ENCODE results near the gene GLB1L. TPM values are rescaled to one million over a fixed set of nuclear protein-coding genes. Genes with fewer than 3 reads are reported as not detected.

The GLB1L gene
- total RNA-seq, 2 donors from 2014 or later = 9.1 to 13.7 TPM

- Histone ChIP-seq H3K27ac (peak overlapping the region; percentile 1 to 89), H3K4me1 (ENCODE audit: control insufficient read depth in 1 of 2, low read depth in 2 of 2) (peaks cover 17 to 39% of the 10 kb centered on the region in 2 donors), H3K36me3 (peaks cover 39% of the 10 kb centered on the region)
Measured at GRCh38 chr2:219216535-219216915, 28.7 kb downstream of the GLB1L start.

GRCh38 chr2:219215871-219216534 is 29.2 kb downstream of the GLB1L start:
- ATAC-seq (ENCODE audit: insufficient number of reproducible peaks, low FRiP score, low read depth) (no peak), DNase-seq (ENCODE audit: low spot score) (no peak)
- no peaks in the 10 kb centered on the region for H3K9me3 ChIP-seq
- H3K27me3 ChIP-seq (replicated peaks; ENCODE audit: insufficient read depth) = no peaks in the 10 kb centered on the region
- peak overlapping the region; percentile 1 to 89 for H3K27ac ChIP-seq
- no peak overlapping the region for H3K4me3 ChIP-seq
- peaks cover 34% of the 10 kb centered on the region for H3K36me3 ChIP-seq
- H3K4me1 ChIP-seq (ENCODE audit: control insufficient read depth in 1 of 2, low read depth in 2 of 2) = peaks cover 17 to 39% of the 10 kb centered on the region in 2 donors
- TF ChIP-seq CTCF (IDR thresholded peaks at IDR 0.05) = no peak

More at GRCh38 chr2:219216535-219216915, 28.7 kb downstream of the GLB1L start:
- TF ChIP-seq CTCF (IDR thresholded peaks at IDR 0.05) = no peak
- DNase-seq (ENCODE audit: low spot score) (no peak), ATAC-seq (ENCODE audit: insufficient number of reproducible peaks, low FRiP score, low read depth) (no peak)
- Histone ChIP-seq H3K9me3 (no peaks in the 10 kb centered on the region), H3K4me3 (no peak overlapping the region), H3K27me3 (replicated peaks; ENCODE audit: insufficient read depth) (no peaks in the 10 kb centered on the region)

GRCh38 chr2:219214786-219215185 is 30.5 kb downstream of the GLB1L start:
- no peak overlapping the region for H3K27ac ChIP-seq
- no peak for TF ChIP-seq CTCF (IDR thresholded peaks at IDR 0.05)
- DNase-seq (ENCODE audit: low spot score) (no peak), ATAC-seq (ENCODE audit: insufficient number of reproducible peaks, low FRiP score, low read depth) (no peak)
- no peak overlapping the region for H3K4me3 ChIP-seq
- H3K4me1 ChIP-seq (ENCODE audit: control insufficient read depth in 1 of 2, low read depth in 2 of 2) = peaks cover 16 to 34% of the 10 kb centered on the region in 2 donors
- H3K36me3 ChIP-seq = peaks cover 23% of the 10 kb centered on the region
- H3K27me3 ChIP-seq (replicated peaks; ENCODE audit: insufficient read depth) = no peaks in the 10 kb centered on the region
- H3K9me3 ChIP-seq = no peaks in the 10 kb centered on the region

DNA sequence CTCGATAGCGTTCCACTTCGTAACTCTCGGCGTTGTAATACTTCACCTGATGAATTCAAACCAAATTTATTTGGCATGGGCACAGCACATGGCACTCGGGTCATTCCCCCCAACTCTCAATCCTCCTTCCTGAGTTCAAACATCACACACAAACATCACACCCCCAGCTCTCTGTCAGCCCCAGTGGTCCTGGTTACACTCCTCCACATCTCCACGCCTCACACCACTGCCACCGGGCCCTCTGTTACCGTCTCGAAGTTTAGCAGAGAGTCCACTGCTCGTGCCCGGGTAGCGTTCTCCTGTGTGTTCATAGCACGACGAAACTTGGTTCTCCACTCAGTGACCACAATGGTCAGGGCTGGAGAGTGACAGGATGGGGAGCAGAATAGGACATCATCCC is 31.1 kb downstream of the GLB1L start:
- no peak for TF ChIP-seq CTCF (IDR thresholded peaks at IDR 0.05)
- H3K36me3 ChIP-seq = peaks cover 25% of the 10 kb centered on the region
- DNase-seq (ENCODE audit: low spot score) = no peak
- H3K27ac ChIP-seq = no peak overlapping the region
- no peak for ATAC-seq (ENCODE audit: insufficient number of reproducible peaks, low FRiP score, low read depth)
- H3K9me3 ChIP-seq = no peaks in the 10 kb centered on the region
- no peak overlapping the region for H3K4me3 ChIP-seq
- no peaks in the 10 kb centered on the region for H3K27me3 ChIP-seq (replicated peaks; ENCODE audit: insufficient read depth)
- H3K4me1 ChIP-seq (ENCODE audit: control insufficient read depth in 1 of 2, low read depth in 2 of 2) = peaks cover 10 to 28% of the 10 kb centered on the region in 2 donors

GRCh38 chr2:219213486-219214071 is 31.7 kb downstream of the GLB1L start:
- TF ChIP-seq CTCF (IDR thresholded peaks at IDR 0.05) = no peak
- H3K27ac ChIP-seq = no peak overlapping the region
- DNase-seq (ENCODE audit: low spot score) = no peak
- peaks cover 8 to 31% of the 10 kb centered on the region in 2 donors for H3K4me1 ChIP-seq (ENCODE audit: control insufficient read depth in 1 of 2, low read depth in 2 of 2)
- ATAC-seq (ENCODE audit: insufficient number of reproducible peaks, low FRiP score, low read depth) = no peak
- H3K9me3 ChIP-seq = no peaks in the 10 kb centered on the region
- peaks cover 25% of the 10 kb centered on the region for H3K36me3 ChIP-seq
- no peak overlapping the region for H3K4me3 ChIP-seq
- H3K27me3 ChIP-seq (replicated peaks; ENCODE audit: insufficient read depth) = no peaks in the 10 kb centered on the region

All from thoracic aorta (tissue), 2 donors.